HG02642 (cell line): ENCODE results near the gene DNAAF3.
"Not testable (repeated sequence)": the region's sequence is repeated elsewhere in the genome, so short reads cannot be mapped to it uniquely, and the experiment has no call there.

Source experiments
- ATAC-seq: cut with Tn5 transposase; IDR thresholded peaks from one replicate; pipeline ENCODE4 v1.9.1; 2021; ENCODE audit warnings: mild to moderate bottlenecking; ENCODE audit not compliant: unreplicated experiment, poor library complexity

DNAAF3 gene

GRCh38 chr19:55166530-55167268 lies at the start of gene DNAAF3:
Gene DNAAF3, minus strand, starts transcription at chr19:55166613. Its CDS starts 200 bp downstream, at chr19:55166413.
- peak; percentile 82 for ATAC-seq

GRCh38 chr19:55213547-55213946 lies 47.1 kb upstream of the DNAAF3 start:
- ATAC-seq: no peak

GRCh38 chr19:55212447-55212846 lies 46.0 kb upstream of the DNAAF3 start:
- ATAC-seq: no peak

GRCh38 chr19:55209693-55210472 lies 43.5 kb upstream of the DNAAF3 start:
- no peak for ATAC-seq

GRCh38 chr19:55208880-55209692 lies 42.7 kb upstream of the DNAAF3 start, which contains the start of gene PTPRH:
Gene PTPRH, minus strand, starts transcription at chr19:55209501. Its CDS starts 68 bp downstream, at chr19:55209433.
- no peak for ATAC-seq

- ATAC-seq: no peak
Observed at GRCh38 chr19:55206664-55207500, 40.5 kb upstream of the DNAAF3 start.

- not testable (repeated sequence) for ATAC-seq
Observed at GRCh38 chr19:55202199-55202598, 35.8 kb upstream of the DNAAF3 start.

- ATAC-seq: no peak
Observed at GRCh38 chr19:55199620-55200204, 33.3 kb upstream of the DNAAF3 start.

- ATAC-seq: no peak
Observed at GRCh38 chr19:55198651-55199050, 32.2 kb upstream of the DNAAF3 start.

GRCh38 chr19:55197528-55197927 lies 31.1 kb upstream of the DNAAF3 start:
- no peak for ATAC-seq

GRCh38 chr19:55196803-55197202 lies 30.4 kb upstream of the DNAAF3 start:
- ATAC-seq: no peak

- no peak for ATAC-seq
Observed at GRCh38 chr19:55193481-55193880, 27.1 kb upstream of the DNAAF3 start.

- ATAC-seq: no peak
Observed at GRCh38 chr19:55189403-55189835, 23.0 kb upstream of the DNAAF3 start.

- no peak for ATAC-seq
Observed at GRCh38 chr19:55188625-55189024, 22.2 kb upstream of the DNAAF3 start.

- no peak for ATAC-seq
Observed at GRCh38 chr19:55186080-55186479, 19.7 kb upstream of the DNAAF3 start.

GRCh38 chr19:55181740-55182139 lies 15.3 kb upstream of the DNAAF3 start:
- ATAC-seq: no peak

GRCh38 chr19:55179606-55180484 lies 13.4 kb upstream of the DNAAF3 start, which contains the start of gene SYT5:
Gene SYT5, minus strand, starts transcription at chr19:55180289. Its CDS starts 1,248 bp downstream, at chr19:55179041.
- no peak for ATAC-seq
